Smooth muscle cell (in vitro differentiated cells): ENCODE results near the gene CLEC6A. TPM values are rescaled to one million over a fixed set of nuclear protein-coding genes. Genes with fewer than 3 reads are reported as not detected.

ENCODE experiments used
- DNase-seq: peaks from one replicate; lab custom pipeline; 2025; ENCODE audit not compliant: unreplicated experiment; lab: John Stamatoyannopoulos, UW
- H2AFZ ChIP-seq: fragments of 200-600 bp; sonication (generic); 2 replicates; pipeline ENCODE4 v1.6.0; 2016; ENCODE audit warnings: antibody characterized with exemption, low read depth, mild to moderate bottlenecking
- H3F3A ChIP-seq: fragments of 200-600 bp; sonication (generic); 2 replicates; pipeline ENCODE4 v1.6.0; 2017; ENCODE audit warnings: antibody characterized with exemption, low read depth
- H3K27ac ChIP-seq: fragments of 200-600 bp; sonication (generic); 2 replicates; pipeline ENCODE4 v1.5.1; 2016; ENCODE audit warnings: low read depth, mild to moderate bottlenecking
- H3K27me3 ChIP-seq: fragments of 200-600 bp; sonication (generic); 2 replicates; pipeline ENCODE4 v1.6.1; 2016; ENCODE audit warnings: low read depth, mild to moderate bottlenecking
- H3K36me3 ChIP-seq: fragments of 200-600 bp; sonication (generic); 2 replicates; pipeline ENCODE4 v1.5.1; 2016; ENCODE audit warnings: low read depth
- H3K4me1 ChIP-seq: fragments of 200-600 bp; sonication (generic); 2 replicates; pipeline ENCODE4 v1.5.1; 2016; ENCODE audit warnings: low read depth
- H3K4me2 ChIP-seq: fragments of 200-600 bp; sonication (generic); 2 replicates; pipeline ENCODE4 v1.6.0; 2016; ENCODE audit warnings: mild to moderate bottlenecking
- H3K4me3 ChIP-seq: fragments of 200-600 bp; sonication (generic); 2 replicates; pipeline ENCODE4 v1.5.1; 2016; ENCODE audit warnings: mild to moderate bottlenecking
- H3K79me2 ChIP-seq: fragments of 200-600 bp; sonication (generic); 2 replicates; pipeline ENCODE4 v1.6.0; 2016; ENCODE audit warnings: low read depth, mild to moderate bottlenecking
- H3K9ac ChIP-seq: fragments of 200-600 bp; sonication (generic); 2 replicates; pipeline ENCODE4 v1.6.0; 2016; ENCODE audit warnings: low read depth
- H3K9me3 ChIP-seq: fragments of 200-600 bp; sonication (generic); replicated peaks from 2 replicates; pipeline ENCODE4 v1.5.1; 2016; ENCODE audit warnings: low read depth
- H4K20me1 ChIP-seq: fragments of 200-600 bp; sonication (generic); 2 replicates; pipeline ENCODE4 v1.6.0; 2016; ENCODE audit warnings: low read depth
- WGBS: methylation state at CpG from one replicate; pipeline ENCODE4 v1.1.7; 2016; ENCODE audit warnings: low lambda C conversion rate; 5-methylcytosine and 5-hydroxymethylcytosine counted together
- polyA plus RNA-seq: library from polyadenylated mRNA; unstranded; fragments of >200 nt; fragmentation: Nextera tagmentation; extraction: Ambion mirVana; gene quantifications from 2 replicates; pipeline ENCODE4 v1.2.1, GENCODE V29; 2016
- total RNA-seq: library from RNA; depleted of rRNA; stranded (reverse); fragments of >200 nt; gene quantifications from 2 replicates; pipeline ENCODE4 v1.2.3, GENCODE V29; 2014
- TF ChIP-seq, protein P1 (sequence below): fragments of 200-600 bp; sonication (generic); IDR thresholded peaks from 2 replicates; pipeline ENCODE4 v1.5.1; 2017; ENCODE audit warnings: borderline replicate concordance, mild to moderate bottlenecking, antibody characterized with exemption; ENCODE audit not compliant: insufficient read depth, poor library complexity, severe bottlenecking

The CLEC6A gene
- total and polyA plus RNA-seq, 2 experiments from 2014 or later, result not detected

DNA sequence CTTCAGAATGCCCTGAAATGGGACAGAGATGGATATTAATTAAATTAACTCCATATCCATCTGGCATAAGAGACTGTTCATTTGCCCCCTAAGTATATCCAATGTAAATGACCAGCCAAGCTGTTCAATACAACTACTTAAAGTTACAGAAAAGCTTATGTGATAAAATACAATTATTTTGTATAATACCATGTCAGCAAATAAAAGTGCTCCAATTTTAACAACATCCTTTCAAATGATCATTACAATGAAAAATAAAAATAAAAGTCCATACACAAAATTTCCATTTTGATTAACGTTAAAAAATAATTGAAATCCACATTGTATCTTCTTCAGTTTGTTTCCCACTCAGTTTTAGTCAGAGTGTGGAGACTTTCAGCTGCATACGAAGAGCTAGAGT lies 5.7 kb downstream of the CLEC6A start:
- Histone ChIP-seq H4K20me1 (no peaks in the 10 kb centered on the region), H3K4me3 (no peak overlapping the region), H3F3A (no peaks in the 10 kb centered on the region), H3K36me3 (no peaks in the 10 kb centered on the region), H3K4me1 (peaks cover 14% of the 10 kb centered on the region), H3K9me3 (no peaks in the 10 kb centered on the region), H3K79me2 (no peaks in the 10 kb centered on the region), H3K9ac (no peak overlapping the region), H3K27ac (no peak overlapping the region), H3K4me2 (no peak overlapping the region), H3K27me3 (no peaks in the 10 kb centered on the region), H2AFZ (no peak overlapping the region)
- TF ChIP-seq, protein P1, sequence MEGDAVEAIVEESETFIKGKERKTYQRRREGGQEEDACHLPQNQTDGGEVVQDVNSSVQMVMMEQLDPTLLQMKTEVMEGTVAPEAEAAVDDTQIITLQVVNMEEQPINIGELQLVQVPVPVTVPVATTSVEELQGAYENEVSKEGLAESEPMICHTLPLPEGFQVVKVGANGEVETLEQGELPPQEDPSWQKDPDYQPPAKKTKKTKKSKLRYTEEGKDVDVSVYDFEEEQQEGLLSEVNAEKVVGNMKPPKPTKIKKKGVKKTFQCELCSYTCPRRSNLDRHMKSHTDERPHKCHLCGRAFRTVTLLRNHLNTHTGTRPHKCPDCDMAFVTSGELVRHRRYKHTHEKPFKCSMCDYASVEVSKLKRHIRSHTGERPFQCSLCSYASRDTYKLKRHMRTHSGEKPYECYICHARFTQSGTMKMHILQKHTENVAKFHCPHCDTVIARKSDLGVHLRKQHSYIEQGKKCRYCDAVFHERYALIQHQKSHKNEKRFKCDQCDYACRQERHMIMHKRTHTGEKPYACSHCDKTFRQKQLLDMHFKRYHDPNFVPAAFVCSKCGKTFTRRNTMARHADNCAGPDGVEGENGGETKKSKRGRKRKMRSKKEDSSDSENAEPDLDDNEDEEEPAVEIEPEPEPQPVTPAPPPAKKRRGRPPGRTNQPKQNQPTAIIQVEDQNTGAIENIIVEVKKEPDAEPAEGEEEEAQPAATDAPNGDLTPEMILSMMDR, result no peak
- 79% methylated on average over 2 of the region's 2 CpGs for WGBS
- no peak for DNase-seq

DNA sequence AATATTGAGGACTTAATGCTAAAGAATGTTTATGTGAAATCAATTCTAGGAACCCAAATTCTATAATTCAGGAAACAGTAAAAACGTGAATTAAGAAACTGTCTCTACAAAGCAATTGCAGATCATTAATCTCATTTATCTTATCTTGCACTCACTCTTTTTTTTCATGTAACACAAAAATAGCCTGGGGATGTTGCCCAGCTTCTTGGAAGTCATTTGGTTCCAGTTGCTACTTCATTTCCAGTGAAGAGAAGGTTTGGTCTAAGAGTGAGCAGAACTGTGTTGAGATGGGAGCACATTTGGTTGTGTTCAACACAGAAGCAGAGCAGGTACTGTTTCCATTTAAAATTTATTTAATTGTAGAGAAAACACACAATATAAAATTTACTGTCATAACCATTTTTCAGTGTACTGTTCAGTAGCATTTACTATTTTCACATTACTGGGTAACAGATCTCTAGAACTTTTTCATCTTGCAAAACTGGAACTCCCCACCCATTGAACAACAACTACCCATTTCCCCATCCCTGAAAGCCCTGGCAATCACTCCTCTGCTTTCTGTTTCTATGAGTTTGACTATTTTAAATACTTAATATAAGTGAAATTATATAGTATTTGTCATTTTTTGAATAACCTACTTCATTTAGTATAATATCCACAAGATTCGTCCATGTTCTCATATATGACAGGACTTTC lies 9.7 kb downstream of the CLEC6A start:
- Histone ChIP-seq H3K9me3 (no peaks in the 10 kb centered on the region), H3K27ac (no peak overlapping the region), H3K4me2 (no peak overlapping the region), H2AFZ (no peak overlapping the region), H3K4me1 (peaks cover 10% of the 10 kb centered on the region), H3K36me3 (no peaks in the 10 kb centered on the region), H3F3A (no peaks in the 10 kb centered on the region), H3K27me3 (no peaks in the 10 kb centered on the region), H4K20me1 (no peaks in the 10 kb centered on the region), H3K4me3 (no peak overlapping the region), H3K79me2 (no peaks in the 10 kb centered on the region), H3K9ac (no peak overlapping the region)
- no peak for DNase-seq
- TF ChIP-seq, protein P1, result no peak
- 0% methylated on average over 2 of the region's 2 CpGs for WGBS

DNA sequence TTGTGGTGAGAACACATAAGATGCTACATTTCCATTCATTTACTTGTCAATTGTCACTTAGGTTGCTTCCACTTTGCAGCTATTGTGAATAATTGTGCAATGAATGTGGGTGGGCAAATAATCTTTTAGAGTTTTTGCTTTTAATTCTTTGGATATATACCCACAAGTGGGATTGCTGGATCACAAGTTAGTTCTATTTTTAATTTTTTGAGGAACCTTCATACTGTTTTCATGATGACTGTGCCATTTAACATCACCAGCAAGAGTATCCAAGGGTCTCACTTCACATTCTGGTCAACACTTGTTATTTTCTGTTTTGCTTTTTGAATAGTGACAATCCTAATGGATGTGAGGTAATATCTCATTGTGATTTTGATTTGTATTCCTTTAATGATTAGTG lies 10.5 kb downstream of the CLEC6A start:
- Histone ChIP-seq H3K27me3 (no peaks in the 10 kb centered on the region), H3K4me2 (no peak overlapping the region), H4K20me1 (no peaks in the 10 kb centered on the region), H3K9me3 (no peaks in the 10 kb centered on the region), H3K36me3 (no peaks in the 10 kb centered on the region), H3K4me3 (no peak overlapping the region), H3K79me2 (no peaks in the 10 kb centered on the region), H3F3A (no peaks in the 10 kb centered on the region), H3K9ac (no peak overlapping the region), H3K4me1 (peaks cover 9% of the 10 kb centered on the region), H2AFZ (no peak overlapping the region), H3K27ac (no peak overlapping the region)
- DNase-seq, result no peak
- TF ChIP-seq, protein P1, result no peak

DNA sequence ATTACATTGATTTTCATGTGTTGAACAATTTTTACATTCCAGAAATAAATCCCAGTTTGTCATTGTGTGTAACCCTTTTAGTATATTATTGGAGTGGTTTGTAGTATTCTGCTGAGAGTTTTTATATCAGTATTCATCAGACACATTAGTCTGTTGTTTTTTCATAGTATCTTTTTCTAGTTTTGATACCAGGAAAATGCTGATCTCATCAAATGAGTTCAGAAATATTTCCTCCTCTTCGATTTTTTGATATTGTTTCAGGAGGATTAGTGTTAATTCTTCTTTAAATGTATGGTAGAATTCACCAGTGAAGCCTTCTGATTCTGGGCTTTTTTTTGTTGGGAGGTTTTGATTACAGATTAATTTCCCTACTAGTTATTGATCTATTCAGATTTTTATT lies 15.3 kb downstream of the CLEC6A start:
- H2AFZ ChIP-seq, result no peak overlapping the region
- H3K27me3 ChIP-seq, result no peaks in the 10 kb centered on the region
- TF ChIP-seq, protein P1, result no peak
- H3K4me3 ChIP-seq, result no peak overlapping the region
- no peaks in the 10 kb centered on the region for H3K4me1 ChIP-seq
- no peak overlapping the region for H3K27ac ChIP-seq
- no peak overlapping the region for H3K4me2 ChIP-seq
- no peaks in the 10 kb centered on the region for H3K36me3 ChIP-seq
- no peak overlapping the region for H3K9ac ChIP-seq
- WGBS, result 82% methylated on average over 1 of the region's 1 CpG
- H4K20me1 ChIP-seq, result no peaks in the 10 kb centered on the region
- DNase-seq, result no peak
- no peaks in the 10 kb centered on the region for H3K9me3 ChIP-seq
- no peaks in the 10 kb centered on the region for H3K79me2 ChIP-seq
- H3F3A ChIP-seq, result no peaks in the 10 kb centered on the region
